Measurements from ENCODE around the gene KL.

GRCh38 chr13:32977321-32977720 is 38.9 kb upstream of the KL start:
- TF ChIP-seq CTCF (IDR thresholded peaks at IDR 0.05) (no peak), POLR2A (IDR thresholded peaks at IDR 0.05) (no peak)

Data from transverse colon (tissue), 3 donors.